A549 (cell line): ENCODE results near the gene TLCD2. TPM values are rescaled to one million over a fixed set of nuclear protein-coding genes. Genes with fewer than 3 reads are reported as not detected.
"Not testable (repeated sequence)": the region's sequence is repeated elsewhere in the genome, so short reads cannot be mapped to it uniquely, and the experiment has no call there.

Source experiments
- ATAC-seq, 2 experiments: fragments of 200-7000 bp in 1 of 2; fragments of >200 bp in 1 of 2; cut with Nextera tagmentation in 1 of 2; cut with Tn5 transposase in 1 of 2; 3 replicates each; pipeline versions ENCODE4 v1.8.0 to v1.9.1; 2018 to 2020; ENCODE audit warnings: mild to moderate bottlenecking in 1 of 2, moderate library complexity in 1 of 2
- CTCF ChIA-PET: fragments of 300-600 bp; sonication (Branson Sonifier 250); formaldehyde crosslinking; extraction: SDS; loops from one replicate; lab custom pipeline; 2021; ENCODE audit warnings: antibody characterized with exemption, inconsistent platforms; lab: Yijun Ruan, JAX
- POLR2A ChIA-PET: fragments of 350-600 bp; formaldehyde crosslinking; extraction: SDS; loops from one replicate; lab custom pipeline; 2021; ENCODE audit warnings: antibody characterized with exemption, inconsistent platforms; lab: Yijun Ruan, JAX
- DNase-seq, 2 experiments: peaks; one replicate each; pipeline versions ENCODE4 v3.0.0 to v3.0.0-alpha.2; 2011 to 2016; ENCODE audit warnings: low read depth in 1 of 2, low spot score in 1 of 2
- FAIRE-seq: peaks from 2 replicates; lab custom pipeline; 2011; peaks lifted over from hg19 to GRCh38; lab: Jason Lieb, UNC
- H3K27ac ChIP-seq, 2 experiments: fragments of >200 bp; sonication (Bioruptor Twin); formaldehyde crosslinking; 3 replicates each; pipeline ENCODE4 v1.5.1; 2016 to 2017
- H3K4me1 ChIP-seq: fragments of >200 bp; sonication (Bioruptor Twin); formaldehyde crosslinking; 3 replicates; pipeline ENCODE4 v1.6.1; 2016
- H3K4me2 ChIP-seq: fragments of >200 bp; sonication (Bioruptor Twin); formaldehyde crosslinking; 3 replicates; pipeline ENCODE4 v1.6.1; 2016
- H3K4me3 ChIP-seq: fragments of >200 bp; sonication (Bioruptor Twin); formaldehyde crosslinking; 3 replicates; pipeline ENCODE4 v1.5.1; 2016
- H3K9me3 ChIP-seq: fragments of >200 bp; sonication (Bioruptor Twin); formaldehyde crosslinking; 3 replicates; pipeline ENCODE4 v1.6.1; 2016
- CEBPB ChIP-seq, 2 experiments: fragments of >200 bp in 1 of 2; sonication (Bioruptor Twin) in 1 of 2; formaldehyde crosslinking in 1 of 2; IDR thresholded peaks; 2 replicates each; pipeline ENCODE4 v1.6.1; 2012 to 2016
- JUN ChIP-seq, 2 experiments: fragments of >200 bp; sonication (Bioruptor Twin); formaldehyde crosslinking; IDR thresholded peaks; 2 replicates in 1 of 2; 3 replicates in 1 of 2; pipeline ENCODE4 v1.6.1; 2016 to 2017
- NR3C1 ChIP-seq: fragments of >200 bp; sonication (Bioruptor Twin); formaldehyde crosslinking; IDR thresholded peaks from 3 replicates; pipeline ENCODE4 v1.6.1; 2017
- WGBS: methylation state at CpG from one replicate; pipeline ENCODE4 v1.1.6; 2017; ENCODE audit errors: missing lambda C conversion rate; 5-methylcytosine and 5-hydroxymethylcytosine counted together
- polyA plus RNA-seq, 4 experiments: library from polyadenylated mRNA; depleted of rRNA in 3 of 4; stranded (reverse); fragments of >200 nt; fragmentation: RNase III in 1 of 4; extraction: RNeasy Plus Mini Kit Qiagen cat#74134 plus additional on column Dnase treatment in 1 of 4; gene quantifications; 2 replicates in 3 of 4; 3 replicates in 1 of 4; pipeline ENCODE4 v1.2.3, GENCODE V29; 2011 to 2017

TLCD2 gene
- polyA plus RNA-seq, 2 of the 4 experiments (the other 2 are of a cell fraction), result 3.5 to 4.5 TPM

- no peak overlapping the region for H3K27ac ChIP-seq
- TF ChIP-seq JUN (IDR thresholded peaks at IDR 0.05) (no peak), NR3C1 (no peak)
- ATAC-seq (no peak), FAIRE-seq (no peak), DNase-seq (no peak)
- no peaks in the 10 kb centered on the region for H3K9me3 ChIP-seq
- CTCF ChIA-PET, result interaction anchor here (2.0 to 11.7 kb wide), 3 partner anchors 13 to 80 kb away, joined by 4 to 204 read pairs (median 201); no protein-coding TSS in a partner anchor
- no peak overlapping the region for H3K4me3 ChIP-seq
- WGBS, result 92% methylated on average over 14 of the region's 14 CpGs
- peaks cover 22% of the 10 kb centered on the region for H3K4me1 ChIP-seq
- POLR2A ChIA-PET, result no interaction called here
- no peak overlapping the region for H3K4me2 ChIP-seq
These were observed 56.4 kb downstream of the TLCD2 start for GRCh38 chr17:1653735-1654134.

GRCh38 chr17:1652794-1653193, 57.4 kb downstream of the TLCD2 start:
- H3K9me3 ChIP-seq, DNase-seq, H3K27ac ChIP-seq, ATAC-seq, H3K4me2 ChIP-seq, FAIRE-seq, H3K4me3 ChIP-seq, POLR2A ChIA-PET: not testable (repeated sequence)
- 90% methylated on average over 7 of the region's 7 CpGs for WGBS
- peak in 1 of 2 experiments; percentile 26; a peak in 1 of 4 replicates for TF ChIP-seq CEBPB (IDR thresholded peaks at IDR 0.05)
- CTCF ChIA-PET, result interaction anchor here (1.0 to 11.7 kb wide), 9 partner anchors 9 to 287 kb away, joined by 3 to 204 read pairs (median 6); no protein-coding TSS in a partner anchor
- peaks cover 29% of the 10 kb centered on the region for H3K4me1 ChIP-seq

Other genes starting within 250 kb of the TLCD2 start
- 101 and 108 TPM in 2 replicates for gene MYO1C, start 217.7 kb downstream of the TLCD2 start, polyA plus RNA-seq (2011; rRNA removed)
- 120 to 127 TPM (median 123 TPM) in 3 replicates for gene MYO1C, start 217.7 kb downstream of the TLCD2 start, polyA plus RNA-seq (2017; fragmentation: RNase III; extraction: RNeasy Plus Mini Kit Qiagen cat#74134 plus additional on column Dnase treatment)
- 30.8 and 41.8 TPM in 2 replicates for gene INPP5K, start 193.8 kb downstream of the TLCD2 start, polyA plus RNA-seq (2011; rRNA removed)
- 23.6 to 24.5 TPM (median 24.3 TPM) in 3 replicates for gene INPP5K, start 193.8 kb downstream of the TLCD2 start, polyA plus RNA-seq (2017; fragmentation: RNase III; extraction: RNeasy Plus Mini Kit Qiagen cat#74134 plus additional on column Dnase treatment)
- 69.5 and 80.5 TPM in 2 replicates for gene PITPNA, start 147.6 kb downstream of the TLCD2 start, polyA plus RNA-seq (2011; rRNA removed)
- gene PITPNA, start 147.6 kb downstream of the TLCD2 start, polyA plus RNA-seq (2017; fragmentation: RNase III; extraction: RNeasy Plus Mini Kit Qiagen cat#74134 plus additional on column Dnase treatment), result 47.0 to 50.7 TPM (median 48.5 TPM) in 3 replicates
- gene SLC43A2, start 81.5 kb downstream of the TLCD2 start, polyA plus RNA-seq (2011; rRNA removed), result 6.0 and 7.0 TPM in 2 replicates
- gene SLC43A2, start 81.5 kb downstream of the TLCD2 start, polyA plus RNA-seq (2017; fragmentation: RNase III; extraction: RNeasy Plus Mini Kit Qiagen cat#74134 plus additional on column Dnase treatment), result 3.5 to 6.0 TPM (median 5.3 TPM) in 3 replicates
- 0.09 TPM in 2 replicates for gene SCARF1, start 64.6 kb downstream of the TLCD2 start, polyA plus RNA-seq (2011; rRNA removed)
- gene SCARF1, start 64.6 kb downstream of the TLCD2 start, polyA plus RNA-seq (2017; fragmentation: RNase III; extraction: RNeasy Plus Mini Kit Qiagen cat#74134 plus additional on column Dnase treatment), result 0.21 to 0.30 TPM (median 0.30 TPM) in 3 replicates
- gene RILP, start 60.5 kb downstream of the TLCD2 start, polyA plus RNA-seq (2011; rRNA removed), result 6.4 and 8.2 TPM in 2 replicates
- 6.5 to 6.8 TPM (median 6.6 TPM) in 3 replicates for gene RILP, start 60.5 kb downstream of the TLCD2 start, polyA plus RNA-seq (2017; fragmentation: RNase III; extraction: RNeasy Plus Mini Kit Qiagen cat#74134 plus additional on column Dnase treatment)
- gene PRPF8, start 25.5 kb downstream of the TLCD2 start, polyA plus RNA-seq (2011; rRNA removed), result 263 and 374 TPM in 2 replicates
- 228 to 250 TPM (median 234 TPM) in 3 replicates for gene PRPF8, start 25.5 kb downstream of the TLCD2 start, polyA plus RNA-seq (2017; fragmentation: RNase III; extraction: RNeasy Plus Mini Kit Qiagen cat#74134 plus additional on column Dnase treatment)
- 4.6 and 4.9 TPM in 2 replicates for gene WDR81, start 14.3 kb upstream of the TLCD2 start, polyA plus RNA-seq (2011; rRNA removed)
- gene WDR81, start 14.3 kb upstream of the TLCD2 start, polyA plus RNA-seq (2017; fragmentation: RNase III; extraction: RNeasy Plus Mini Kit Qiagen cat#74134 plus additional on column Dnase treatment), result 22.6 to 26.8 TPM (median 25.5 TPM) in 3 replicates
- gene SERPINF2, start 32.5 kb upstream of the TLCD2 start, polyA plus RNA-seq (2011; rRNA removed), result 2.1 and 2.7 TPM in 2 replicates
- gene SERPINF2, start 32.5 kb upstream of the TLCD2 start, polyA plus RNA-seq (2017; fragmentation: RNase III; extraction: RNeasy Plus Mini Kit Qiagen cat#74134 plus additional on column Dnase treatment), result 2.4 to 2.9 TPM (median 2.7 TPM) in 3 replicates
- 11.5 and 13.7 TPM in 2 replicates for gene SERPINF1, start 51.7 kb upstream of the TLCD2 start, polyA plus RNA-seq (2011; rRNA removed)
- 2.3 to 3.4 TPM (median 3.0 TPM) in 3 replicates for gene SERPINF1, start 51.7 kb upstream of the TLCD2 start, polyA plus RNA-seq (2017; fragmentation: RNase III; extraction: RNeasy Plus Mini Kit Qiagen cat#74134 plus additional on column Dnase treatment)
- gene SMYD4, start 119.5 kb upstream of the TLCD2 start, polyA plus RNA-seq (2011; rRNA removed), result 12.1 and 12.4 TPM in 2 replicates
- 9.8 to 11.1 TPM (median 10.4 TPM) in 3 replicates for gene SMYD4, start 119.5 kb upstream of the TLCD2 start, polyA plus RNA-seq (2017; fragmentation: RNase III; extraction: RNeasy Plus Mini Kit Qiagen cat#74134 plus additional on column Dnase treatment)
- 136 and 145 TPM in 2 replicates for gene RPA1, start 119.6 kb upstream of the TLCD2 start, polyA plus RNA-seq (2011; rRNA removed)
- gene RPA1, start 119.6 kb upstream of the TLCD2 start, polyA plus RNA-seq (2017; fragmentation: RNase III; extraction: RNeasy Plus Mini Kit Qiagen cat#74134 plus additional on column Dnase treatment), result 72.2 to 77.1 TPM (median 73.4 TPM) in 3 replicates